GM19328 (cell line): Measurements from ENCODE around the gene SPAG5.

Experiments used
- ATAC-seq: cut with Tn5 transposase; IDR thresholded peaks from one replicate; pipeline ENCODE4 v1.9.1; 2021; ENCODE audit warnings: mild to moderate bottlenecking, moderate library complexity; ENCODE audit not compliant: unreplicated experiment

SPAG5 gene, protein sequence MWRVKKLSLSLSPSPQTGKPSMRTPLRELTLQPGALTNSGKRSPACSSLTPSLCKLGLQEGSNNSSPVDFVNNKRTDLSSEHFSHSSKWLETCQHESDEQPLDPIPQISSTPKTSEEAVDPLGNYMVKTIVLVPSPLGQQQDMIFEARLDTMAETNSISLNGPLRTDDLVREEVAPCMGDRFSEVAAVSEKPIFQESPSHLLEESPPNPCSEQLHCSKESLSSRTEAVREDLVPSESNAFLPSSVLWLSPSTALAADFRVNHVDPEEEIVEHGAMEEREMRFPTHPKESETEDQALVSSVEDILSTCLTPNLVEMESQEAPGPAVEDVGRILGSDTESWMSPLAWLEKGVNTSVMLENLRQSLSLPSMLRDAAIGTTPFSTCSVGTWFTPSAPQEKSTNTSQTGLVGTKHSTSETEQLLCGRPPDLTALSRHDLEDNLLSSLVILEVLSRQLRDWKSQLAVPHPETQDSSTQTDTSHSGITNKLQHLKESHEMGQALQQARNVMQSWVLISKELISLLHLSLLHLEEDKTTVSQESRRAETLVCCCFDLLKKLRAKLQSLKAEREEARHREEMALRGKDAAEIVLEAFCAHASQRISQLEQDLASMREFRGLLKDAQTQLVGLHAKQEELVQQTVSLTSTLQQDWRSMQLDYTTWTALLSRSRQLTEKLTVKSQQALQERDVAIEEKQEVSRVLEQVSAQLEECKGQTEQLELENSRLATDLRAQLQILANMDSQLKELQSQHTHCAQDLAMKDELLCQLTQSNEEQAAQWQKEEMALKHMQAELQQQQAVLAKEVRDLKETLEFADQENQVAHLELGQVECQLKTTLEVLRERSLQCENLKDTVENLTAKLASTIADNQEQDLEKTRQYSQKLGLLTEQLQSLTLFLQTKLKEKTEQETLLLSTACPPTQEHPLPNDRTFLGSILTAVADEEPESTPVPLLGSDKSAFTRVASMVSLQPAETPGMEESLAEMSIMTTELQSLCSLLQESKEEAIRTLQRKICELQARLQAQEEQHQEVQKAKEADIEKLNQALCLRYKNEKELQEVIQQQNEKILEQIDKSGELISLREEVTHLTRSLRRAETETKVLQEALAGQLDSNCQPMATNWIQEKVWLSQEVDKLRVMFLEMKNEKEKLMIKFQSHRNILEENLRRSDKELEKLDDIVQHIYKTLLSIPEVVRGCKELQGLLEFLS

DNA sequence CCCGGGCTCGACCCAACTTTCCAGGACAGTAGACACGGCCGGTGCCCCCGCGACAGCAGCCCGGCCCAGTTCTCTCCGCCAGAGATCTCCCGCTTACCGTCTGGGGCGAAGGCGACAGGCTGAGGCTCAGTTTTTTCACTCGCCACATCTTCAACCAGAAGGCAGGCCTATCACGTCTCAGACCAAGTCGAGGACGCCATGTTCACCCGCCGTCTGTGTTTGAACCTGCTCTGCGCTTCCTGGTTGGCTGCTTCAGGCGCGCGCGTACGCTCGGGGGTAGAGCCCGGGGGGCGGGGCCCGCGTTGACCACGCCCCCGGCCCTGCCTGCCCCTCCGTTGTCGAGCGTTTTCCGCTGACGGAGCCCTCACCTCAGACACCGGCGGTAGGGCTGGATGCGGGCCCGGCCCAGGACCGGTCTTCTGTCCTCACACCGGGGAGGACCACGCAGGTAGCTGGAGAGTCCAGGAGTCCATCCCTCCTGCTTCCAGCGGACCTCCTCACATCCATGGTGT lies at the start of gene SPAG5:
TSS of gene SPAG5 (minus strand) at position 227 of the 512 bp plus-strand sequence. CDS start at position 148, 79 bp downstream.
- peak; percentile 72 for ATAC-seq

DNA sequence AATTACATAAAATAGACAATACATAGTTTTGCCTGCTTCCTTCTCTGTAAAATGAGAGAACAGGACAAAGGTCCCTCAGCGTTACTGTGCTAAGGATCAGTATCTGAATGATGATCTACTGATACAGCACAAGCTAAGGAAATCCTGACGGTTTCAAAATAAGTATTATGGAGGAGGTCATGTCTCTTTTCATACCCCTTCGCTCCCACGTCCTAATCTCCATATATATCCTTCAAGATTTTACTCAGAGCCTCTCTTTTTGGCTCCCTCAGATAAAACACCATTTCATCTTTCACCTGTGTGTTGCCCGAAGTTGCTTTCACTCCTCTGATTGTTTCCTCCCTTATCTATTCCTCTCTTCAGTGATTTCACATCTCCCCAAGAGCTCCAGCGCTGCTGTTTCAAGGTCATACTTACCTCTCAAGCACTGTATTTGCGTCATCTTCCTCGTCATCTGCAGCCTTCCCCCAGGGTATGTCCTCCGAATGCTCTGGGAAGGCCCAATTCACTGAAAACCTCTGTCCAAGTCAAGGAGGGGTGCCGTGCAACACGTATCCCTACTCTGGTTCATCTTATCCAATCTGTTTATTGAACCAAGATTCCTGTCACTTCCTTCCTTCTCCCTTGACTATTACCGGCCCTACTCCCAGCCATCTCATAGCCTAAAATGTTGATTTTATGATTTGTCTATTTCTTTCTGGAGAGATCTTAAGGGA lies 47.4 kb upstream of the SPAG5 start:
- ATAC-seq, result no peak

DNA sequence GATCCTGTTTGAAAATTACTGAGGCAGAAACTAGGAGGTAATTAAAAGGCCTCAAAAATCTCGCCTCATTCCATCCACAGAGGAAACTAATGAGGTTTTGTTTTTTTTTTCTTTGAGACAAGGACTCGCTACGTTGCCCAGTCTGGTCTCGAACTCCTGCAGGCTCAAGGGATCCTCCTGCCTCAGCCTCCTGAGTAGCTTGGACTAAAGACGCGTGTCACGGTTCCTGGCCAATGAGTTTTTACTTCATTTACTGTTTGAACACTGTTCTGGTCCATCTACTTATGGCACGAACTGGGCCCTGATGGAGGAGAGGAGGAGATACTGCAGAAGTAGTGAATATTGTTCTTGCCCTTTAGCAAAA lies 46.7 kb upstream of the SPAG5 start:
- ATAC-seq, result no peak

DNA sequence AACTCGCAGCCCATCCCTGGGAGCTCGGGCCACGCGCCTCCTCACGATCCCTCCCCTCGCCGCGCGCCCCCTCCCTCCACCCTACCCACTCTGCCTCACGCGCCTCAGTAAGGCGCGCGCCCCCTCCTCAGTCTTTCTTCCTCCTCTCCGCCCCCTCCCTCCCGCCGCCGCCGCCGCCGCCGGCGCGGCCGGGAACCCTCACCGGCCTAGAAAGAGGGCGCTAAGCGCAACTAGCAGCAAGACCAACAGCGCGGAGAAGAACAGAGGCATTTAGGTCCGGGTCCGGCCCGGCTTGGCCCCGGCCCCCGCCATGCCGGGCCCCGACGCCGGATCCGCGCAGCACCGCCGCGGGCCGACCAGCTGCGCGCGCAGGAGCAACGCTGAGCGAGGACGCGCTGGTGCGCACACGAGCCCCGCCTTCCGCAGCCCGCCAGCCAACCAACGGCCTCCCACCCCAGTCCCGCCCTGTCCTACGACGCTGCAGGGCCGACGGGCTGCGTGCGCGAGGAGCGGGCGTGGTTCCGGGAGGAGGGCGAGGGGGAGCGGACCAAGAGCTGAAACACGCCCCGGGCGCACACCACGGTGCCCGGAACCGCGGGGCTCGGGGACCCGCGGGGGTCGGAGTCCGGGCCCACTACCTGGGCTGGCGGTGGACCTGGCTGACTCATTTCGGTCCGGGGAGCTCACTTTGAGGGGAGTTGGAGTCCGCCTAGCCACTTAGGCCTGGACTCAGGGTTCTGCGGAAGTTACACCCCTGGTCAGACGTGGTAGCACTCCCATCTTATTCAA lies 46.2 kb upstream of the SPAG5 start, which contains the start of gene BLTP2:
TSS of gene BLTP2 (minus strand) at position 372 of the 789 bp plus-strand sequence. CDS start at position 270, 102 bp downstream.
- ATAC-seq, result peak; percentile 90

DNA sequence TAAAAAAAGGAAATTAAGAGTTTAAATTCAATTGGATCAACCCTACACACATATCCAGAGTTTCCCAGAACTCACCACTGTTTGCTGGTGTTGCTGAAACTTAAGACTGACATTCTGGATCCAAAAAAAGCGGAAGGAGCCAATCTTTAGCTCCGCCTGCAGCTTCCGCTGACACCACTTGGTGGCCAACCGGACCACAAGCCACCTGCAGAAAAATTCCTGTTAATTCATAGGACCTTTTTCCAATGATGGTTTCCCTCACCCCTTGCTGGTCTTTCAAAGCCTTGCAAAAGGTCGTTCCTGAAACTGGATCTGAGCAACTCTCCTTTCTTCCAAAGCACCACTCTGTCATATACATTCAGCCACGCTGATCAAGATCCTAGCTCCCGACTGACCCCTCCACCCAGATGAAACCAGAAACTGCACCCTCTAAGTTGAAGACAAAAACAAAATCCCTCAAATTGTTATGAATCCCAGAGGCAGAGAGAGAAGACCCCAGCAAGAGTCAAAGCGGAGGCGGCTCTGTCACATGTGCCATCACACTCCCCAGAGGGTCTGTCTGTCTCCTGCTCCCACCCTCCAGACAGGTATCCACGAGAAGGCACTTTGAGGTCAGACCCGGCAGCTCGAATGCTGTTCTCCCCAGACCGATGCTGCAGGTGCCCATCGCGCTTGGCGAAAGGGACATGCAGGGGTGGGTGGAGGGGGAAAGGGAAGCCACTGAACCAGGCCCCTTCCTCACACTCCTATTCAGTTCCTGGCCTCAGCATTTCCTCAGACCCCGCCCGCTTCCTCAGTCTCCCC lies 45.4 kb upstream of the SPAG5 start:
- ATAC-seq, result peak; percentile 6

DNA sequence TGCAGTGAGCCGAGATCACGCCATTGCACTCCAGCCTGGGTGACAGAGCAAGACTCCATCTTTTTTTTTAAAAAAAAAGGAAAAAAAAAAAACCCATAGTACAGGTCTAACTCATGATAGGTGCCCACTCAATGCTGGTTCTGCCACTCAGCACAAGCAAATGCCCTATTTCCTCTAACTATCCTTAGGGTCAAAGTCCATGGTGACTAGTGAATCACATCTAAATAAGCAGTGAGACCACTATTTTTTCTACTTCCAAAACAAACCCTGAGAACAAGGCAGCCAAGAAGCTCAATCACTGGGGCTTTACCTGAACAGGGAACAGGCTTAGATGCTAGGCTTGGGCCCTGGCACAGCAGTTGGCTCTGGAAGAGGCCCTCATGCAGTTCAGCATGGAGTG lies 42.8 kb upstream of the SPAG5 start:
- no peak for ATAC-seq

DNA sequence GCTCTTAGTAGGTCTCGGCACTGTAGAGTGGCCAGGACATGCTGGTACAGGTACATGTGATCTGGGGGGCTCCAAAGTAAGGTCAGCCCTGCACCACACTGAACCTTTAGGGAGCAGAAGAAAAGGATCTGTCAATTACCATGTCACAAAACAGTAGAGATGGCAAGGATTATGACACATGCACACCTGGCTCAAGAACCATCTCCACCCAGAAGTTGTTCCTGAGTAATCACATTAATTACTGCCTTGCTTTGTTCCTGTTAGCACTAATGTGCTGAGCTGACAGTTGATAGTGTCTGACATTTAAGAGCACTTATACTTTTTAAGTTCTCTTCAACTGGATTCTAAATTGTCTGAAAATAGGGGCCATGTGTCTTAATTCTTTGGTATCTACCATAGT lies 36.7 kb upstream of the SPAG5 start:
- no peak for ATAC-seq

DNA sequence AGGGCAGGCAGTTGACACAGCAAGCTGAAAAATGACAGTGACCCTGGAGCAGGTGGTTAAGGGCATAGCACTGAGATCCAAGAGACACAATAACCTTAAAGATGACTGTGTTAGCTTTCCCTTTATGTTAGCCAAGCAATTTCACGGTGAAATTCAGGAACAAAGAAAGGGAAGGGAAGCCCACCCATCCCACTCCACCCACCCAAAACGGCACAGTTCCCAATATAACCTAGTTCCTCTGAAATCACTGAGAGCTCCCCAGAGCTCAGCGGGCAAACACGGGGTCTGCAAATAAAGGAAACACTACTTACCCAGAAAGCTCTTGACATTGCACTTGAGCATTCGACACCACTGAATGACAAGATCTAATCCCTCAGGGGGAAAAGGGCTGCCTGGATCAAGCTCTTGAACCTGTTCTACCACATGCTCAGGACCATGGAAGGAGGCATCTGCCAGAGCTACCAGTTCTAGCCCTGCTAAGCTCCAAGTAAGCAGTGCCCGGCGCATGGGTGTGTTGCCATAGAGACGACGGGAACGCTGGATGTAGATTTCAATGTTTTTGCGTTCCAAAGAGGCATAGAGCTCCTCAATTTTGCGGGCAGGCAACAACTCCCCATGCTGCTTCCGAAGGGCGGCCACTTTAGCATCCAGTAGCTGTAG lies 35.5 kb upstream of the SPAG5 start:
- ATAC-seq, result no peak

DNA sequence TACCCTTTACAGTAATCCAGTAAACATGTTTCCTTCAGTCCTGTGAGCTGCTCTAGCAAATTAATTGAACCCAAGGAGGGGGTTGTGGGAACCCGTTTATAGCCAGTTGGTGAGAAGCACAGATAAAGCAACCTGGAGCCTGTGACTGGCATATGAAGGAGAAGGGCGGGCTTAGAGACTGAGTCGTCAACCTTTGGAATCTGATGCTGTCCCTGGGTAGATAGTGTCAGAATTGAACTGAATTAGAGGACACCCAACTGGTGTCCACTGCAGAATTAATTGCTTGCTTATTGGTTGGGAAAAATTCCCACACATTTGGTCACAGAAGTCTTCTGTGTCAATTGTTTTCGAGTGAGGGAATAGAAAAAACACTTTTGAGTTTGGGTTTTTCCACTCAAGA lies 28.0 kb upstream of the SPAG5 start:
- ATAC-seq, result no peak

DNA sequence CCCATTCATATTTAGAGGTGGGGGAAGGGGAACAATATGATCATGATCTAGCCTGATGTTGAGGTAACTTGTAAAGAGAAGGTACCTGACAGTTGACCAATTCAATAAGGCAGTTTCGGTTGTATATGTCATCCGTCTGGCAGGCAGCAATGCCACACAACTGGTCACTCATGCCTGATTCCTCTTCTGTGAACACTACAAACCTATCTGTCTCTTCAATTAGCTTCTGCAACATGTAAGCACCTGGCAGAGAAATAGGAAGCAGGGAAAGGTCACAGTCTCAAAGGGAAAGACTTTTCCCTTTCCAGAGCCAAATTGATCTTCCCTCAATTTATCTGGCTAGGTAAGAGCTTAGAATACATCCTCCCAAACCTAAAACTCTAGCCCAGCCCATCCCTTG lies 25.3 kb upstream of the SPAG5 start:
- ATAC-seq, result no peak

DNA sequence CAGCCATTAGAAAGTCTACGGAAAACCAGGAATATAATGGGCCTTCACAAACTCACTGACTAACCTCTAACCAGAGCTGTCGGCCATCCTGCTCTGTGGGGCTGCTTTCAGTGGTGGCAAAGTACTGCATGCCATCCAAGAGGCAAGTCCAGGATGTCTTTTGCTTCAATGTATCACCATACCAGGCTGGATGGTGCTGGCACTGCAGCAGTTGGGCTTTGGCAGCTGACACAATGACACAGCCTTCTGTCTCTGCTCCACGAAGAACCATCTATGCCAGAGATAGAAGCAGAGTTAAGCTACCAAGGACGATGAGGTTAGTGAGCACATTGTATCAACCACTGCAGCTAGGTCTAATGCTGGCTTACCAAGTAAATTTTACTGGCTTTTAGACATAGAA lies 24.9 kb upstream of the SPAG5 start:
- no peak for ATAC-seq

DNA sequence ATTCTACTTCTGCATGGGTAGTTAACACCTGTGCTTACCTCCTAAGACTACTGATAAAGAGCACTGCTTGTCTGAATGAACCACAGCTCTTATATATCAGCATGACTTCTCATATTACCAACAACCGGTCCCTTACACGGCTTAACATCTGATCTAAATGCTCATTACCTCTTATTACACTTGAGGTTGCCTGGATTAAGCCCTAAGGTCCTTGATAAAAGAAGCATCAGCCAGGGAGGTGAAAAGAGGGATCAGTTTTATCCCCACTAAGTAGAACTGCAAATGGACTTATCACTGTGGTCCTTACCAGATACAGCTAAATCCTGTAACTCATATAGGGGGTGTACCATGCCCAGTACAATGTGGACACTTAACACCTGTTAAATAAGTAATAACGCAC lies 23.4 kb upstream of the SPAG5 start:
- no peak for ATAC-seq

DNA sequence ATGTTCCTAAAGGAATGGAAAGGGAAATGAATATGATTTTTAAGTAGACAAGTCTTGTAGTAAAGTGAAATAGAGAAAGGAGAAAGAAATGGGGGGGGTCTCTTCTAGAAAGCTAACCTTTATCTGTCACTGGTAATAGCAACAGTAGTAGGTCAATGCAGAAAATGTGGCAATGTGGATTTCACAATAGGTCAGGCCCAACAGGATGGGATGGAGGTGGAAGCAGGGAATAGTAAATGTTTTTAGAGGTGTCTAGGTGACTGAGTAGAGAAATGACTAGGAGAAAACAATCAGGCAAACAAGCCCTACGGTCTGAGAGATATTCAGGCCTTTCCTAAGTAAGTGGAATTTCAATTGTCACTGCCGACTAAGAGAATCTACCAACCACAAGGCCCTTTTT lies 21.2 kb upstream of the SPAG5 start:
- no peak for ATAC-seq

DNA sequence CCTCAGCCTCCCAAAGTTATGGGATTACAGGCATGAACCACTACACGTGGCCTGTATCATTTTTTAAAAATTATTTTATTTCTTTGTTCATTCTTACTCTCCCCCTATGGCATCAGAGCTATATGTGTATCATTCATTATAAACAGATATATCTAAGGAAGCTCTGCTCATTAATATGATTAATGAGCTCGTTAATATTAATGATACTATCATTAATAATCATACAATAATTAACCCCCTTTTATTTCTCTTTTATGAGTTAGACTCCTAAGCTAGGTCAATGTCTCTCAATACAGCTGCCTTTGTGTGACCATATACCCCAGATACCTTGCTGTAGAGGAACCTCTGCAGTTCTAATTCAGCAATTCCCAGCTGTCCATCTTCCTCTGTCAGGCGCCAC lies 19.6 kb upstream of the SPAG5 start:
- ATAC-seq, result no peak

DNA sequence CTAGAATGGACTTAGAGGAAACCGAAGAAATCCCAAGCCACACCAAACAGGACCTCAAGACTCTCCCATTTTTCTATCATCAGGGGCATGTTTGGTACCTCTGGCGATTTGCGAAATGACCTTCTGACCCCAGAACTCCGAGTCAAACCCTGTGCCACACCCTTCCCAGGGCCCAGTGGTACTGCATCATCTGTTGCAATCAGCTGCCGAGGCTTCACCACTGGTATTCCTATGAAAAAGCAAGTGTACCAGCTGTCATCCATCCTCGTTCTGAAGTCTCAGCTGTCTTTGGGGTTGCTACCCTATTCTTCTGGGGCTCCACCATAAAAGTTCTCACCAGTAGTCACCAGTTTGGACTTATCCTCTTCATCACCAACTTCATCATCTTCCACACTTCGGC lies 17.5 kb upstream of the SPAG5 start:
- ATAC-seq, result no peak

DNA sequence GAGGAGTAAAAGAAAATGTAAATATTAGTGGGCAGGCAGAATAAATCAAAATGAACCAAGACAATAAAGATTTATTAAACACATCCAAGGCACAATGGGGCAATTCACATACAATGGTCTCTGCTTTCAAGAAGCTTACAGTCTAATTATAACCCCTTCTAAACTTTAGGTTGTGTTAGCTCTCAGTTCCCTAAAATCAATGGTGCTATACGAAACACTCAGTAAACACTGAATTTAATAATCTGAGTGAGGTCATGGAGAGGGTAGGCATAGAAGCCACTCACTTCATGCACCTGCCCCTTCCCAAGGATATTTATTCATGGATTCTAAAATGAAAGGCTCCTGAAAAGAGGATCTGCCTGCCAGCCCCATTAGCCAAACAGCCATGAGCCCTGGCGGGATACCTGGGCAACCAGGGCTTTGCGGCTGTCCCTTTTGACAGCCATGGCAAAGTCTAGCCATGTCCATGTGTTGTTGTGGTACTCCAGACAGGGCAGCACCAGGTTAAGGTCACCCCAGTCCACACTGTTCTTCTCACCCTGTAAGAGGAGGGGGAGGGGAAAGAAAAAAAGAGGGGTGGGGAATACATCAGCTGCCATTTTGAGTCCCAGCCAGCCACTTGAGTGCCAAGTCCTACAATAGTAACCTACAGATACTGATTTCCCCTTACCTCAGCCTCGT lies 16.6 kb upstream of the SPAG5 start:
- no peak for ATAC-seq

DNA sequence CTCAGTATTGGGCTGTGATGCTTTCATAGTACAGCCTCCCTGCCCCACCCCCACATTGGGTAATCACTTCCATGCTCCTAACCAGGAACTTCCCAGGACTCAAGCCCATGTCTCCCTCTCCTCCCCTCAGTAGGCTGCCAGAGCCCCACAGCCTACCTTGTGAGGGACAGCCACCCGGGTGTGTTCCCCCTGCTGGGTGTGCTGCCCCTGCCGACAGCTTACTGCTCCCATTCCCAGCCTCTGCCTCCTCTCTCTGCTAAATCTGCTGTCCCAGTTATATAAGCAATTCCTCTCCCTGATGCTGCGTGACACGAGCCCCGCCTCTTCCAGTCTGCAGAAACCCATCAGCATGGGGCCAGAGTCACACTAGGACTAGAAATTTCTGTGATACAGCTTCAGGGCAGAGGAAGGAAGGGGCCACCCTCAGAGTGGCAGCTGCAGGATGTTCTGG lies 15.1 kb upstream of the SPAG5 start, which contains the start of gene RSKR:
TSS of gene RSKR (minus strand) at position 255 of the 451 bp plus-strand sequence. CDS start at position 231, 24 bp downstream.
- ATAC-seq, result no peak
